Bronchial epithelial cell (primary cell): ENCODE results near the gene NHEJ1. TPM values are rescaled to one million over a fixed set of nuclear protein-coding genes. Genes with fewer than 3 reads are reported as not detected.

Source experiments
- DNase-seq: peaks from one replicate; pipeline ENCODE4 v3.0.0-alpha.2; 2010; ENCODE audit warnings: low read depth
- FAIRE-seq: peaks from 2 replicates; lab custom pipeline; 2011; peaks lifted over from hg19 to GRCh38; lab: Jason Lieb, UNC
- H3K27me3 ChIP-seq: 2 replicates; pipeline ENCODE4 v1.5.1; 2011; ENCODE audit warnings: low read length; ENCODE audit not compliant: control insufficient read depth, insufficient read depth
- H3K36me3 ChIP-seq: 2 replicates; pipeline ENCODE4 v1.5.1; 2011; ENCODE audit warnings: low read length; ENCODE audit not compliant: control insufficient read depth, insufficient read depth
- H3K4me3 ChIP-seq: 2 replicates; pipeline ENCODE4 v1.5.1; 2011; ENCODE audit warnings: mild to moderate bottlenecking, low read depth, low read length, control low read depth
- total RNA-seq: library from RNA; depleted of rRNA; stranded (reverse); fragments of >200 nt; gene quantifications from 2 replicates; pipeline ENCODE4 v1.2.1, GENCODE V29; 2014
- TF ChIP-seq, protein P1 (sequence below): IDR thresholded peaks from 2 replicates; pipeline ENCODE4 v1.5.1; 2011; ENCODE audit warnings: mild to moderate bottlenecking, moderate library complexity, low read length, control low read depth, inconsistent platforms; ENCODE audit not compliant: insufficient read depth, severe bottlenecking

NHEJ1 gene
- total RNA-seq, 1 donor from 2014 or later = 22.1 TPM

GRCh38 chr2:219183151-219183772, 22.6 kb upstream of the NHEJ1 start:
- Histone ChIP-seq H3K36me3 (peaks cover 30% of the 10 kb centered on the region), H3K4me3 (no peak overlapping the region), H3K27me3 (no peaks in the 10 kb centered on the region)
- FAIRE-seq (peak; percentile 50), DNase-seq (no peak)
- TF ChIP-seq, protein P1, sequence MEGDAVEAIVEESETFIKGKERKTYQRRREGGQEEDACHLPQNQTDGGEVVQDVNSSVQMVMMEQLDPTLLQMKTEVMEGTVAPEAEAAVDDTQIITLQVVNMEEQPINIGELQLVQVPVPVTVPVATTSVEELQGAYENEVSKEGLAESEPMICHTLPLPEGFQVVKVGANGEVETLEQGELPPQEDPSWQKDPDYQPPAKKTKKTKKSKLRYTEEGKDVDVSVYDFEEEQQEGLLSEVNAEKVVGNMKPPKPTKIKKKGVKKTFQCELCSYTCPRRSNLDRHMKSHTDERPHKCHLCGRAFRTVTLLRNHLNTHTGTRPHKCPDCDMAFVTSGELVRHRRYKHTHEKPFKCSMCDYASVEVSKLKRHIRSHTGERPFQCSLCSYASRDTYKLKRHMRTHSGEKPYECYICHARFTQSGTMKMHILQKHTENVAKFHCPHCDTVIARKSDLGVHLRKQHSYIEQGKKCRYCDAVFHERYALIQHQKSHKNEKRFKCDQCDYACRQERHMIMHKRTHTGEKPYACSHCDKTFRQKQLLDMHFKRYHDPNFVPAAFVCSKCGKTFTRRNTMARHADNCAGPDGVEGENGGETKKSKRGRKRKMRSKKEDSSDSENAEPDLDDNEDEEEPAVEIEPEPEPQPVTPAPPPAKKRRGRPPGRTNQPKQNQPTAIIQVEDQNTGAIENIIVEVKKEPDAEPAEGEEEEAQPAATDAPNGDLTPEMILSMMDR = no peak

DNA sequence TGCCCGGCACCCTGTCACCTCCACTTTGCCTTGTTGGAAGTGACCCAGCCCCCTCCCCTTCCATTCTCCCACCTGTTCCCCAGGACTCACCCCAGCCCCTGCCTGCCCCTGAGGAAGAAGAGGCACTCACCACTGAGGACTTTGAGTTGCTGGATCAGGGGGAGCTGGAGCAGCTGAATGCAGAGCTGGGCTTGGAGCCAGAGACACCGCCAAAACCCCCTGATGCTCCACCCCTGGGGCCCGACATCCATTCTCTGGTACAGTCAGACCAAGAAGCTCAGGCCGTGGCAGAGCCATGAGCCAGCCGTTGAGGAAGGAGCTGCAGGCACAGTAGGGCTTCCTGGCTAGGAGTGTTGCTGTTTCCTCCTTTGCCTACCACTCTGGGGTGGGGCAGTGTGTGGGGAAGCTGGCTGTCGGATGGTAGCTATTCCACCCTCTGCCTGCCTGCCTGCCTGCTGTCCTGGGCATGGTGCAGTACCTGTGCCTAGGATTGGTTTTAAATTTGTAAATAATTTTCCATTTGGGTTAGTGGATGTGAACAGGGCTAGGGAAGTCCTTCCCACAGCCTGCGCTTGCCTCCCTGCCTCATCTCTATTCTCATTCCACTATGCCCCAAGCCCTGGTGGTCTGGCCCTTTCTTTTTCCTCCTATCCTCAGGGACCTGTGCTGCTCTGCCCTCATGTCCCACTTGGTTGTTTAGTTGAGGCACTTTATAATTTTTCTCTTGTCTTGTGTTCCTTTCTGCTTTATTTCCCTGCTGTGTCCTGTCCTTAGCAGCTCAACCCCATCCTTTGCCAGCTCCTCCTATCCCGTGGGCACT, 21.9 kb upstream of the NHEJ1 start:
- FAIRE-seq (no peak), DNase-seq (no peak)
- TF ChIP-seq, protein P1 = no peak
- no peak overlapping the region for H3K4me3 ChIP-seq
- H3K36me3 ChIP-seq = peaks cover 30% of the 10 kb centered on the region
- H3K27me3 ChIP-seq = no peaks in the 10 kb centered on the region

- peaks cover 30% of the 10 kb centered on the region for H3K36me3 ChIP-seq
- TF ChIP-seq, protein P1 = no peak
- no peak for FAIRE-seq
- H3K27me3 ChIP-seq = no peaks in the 10 kb centered on the region
- H3K4me3 ChIP-seq = no peak overlapping the region
- DNase-seq = no peak
Observed at GRCh38 chr2:219181531-219181930, 20.9 kb upstream of the NHEJ1 start.

GRCh38 chr2:219180961-219181360, 20.3 kb upstream of the NHEJ1 start:
- Histone ChIP-seq H3K36me3 (peaks cover 30% of the 10 kb centered on the region), H3K4me3 (no peak overlapping the region), H3K27me3 (no peaks in the 10 kb centered on the region)
- FAIRE-seq (no peak), DNase-seq (no peak)
- TF ChIP-seq, protein P1 = no peak

- Histone ChIP-seq H3K4me3 (no peak overlapping the region), H3K36me3 (peaks cover 34% of the 10 kb centered on the region), H3K27me3 (no peaks in the 10 kb centered on the region)
- TF ChIP-seq, protein P1 = no peak
- DNase-seq = no peak
- FAIRE-seq = no peak
Observed at GRCh38 chr2:219179601-219180465, 19.2 kb upstream of the NHEJ1 start.
